Measurements from ENCODE around the gene NPAS3.

Gene NPAS3

GRCh38 chr14:33347796-33348195, 409.1 kb downstream of the NPAS3 start:
- no peak for DNase-seq

- DNase-seq, result no peak
Observed at GRCh38 chr14:33348510-33348909, 409.8 kb downstream of the NPAS3 start.

GRCh38 chr14:33349871-33350270, 411.2 kb downstream of the NPAS3 start:
- DNase-seq, result no peak

GRCh38 chr14:33350366-33350990, 411.8 kb downstream of the NPAS3 start:
- DNase-seq, result no peak

GRCh38 chr14:33352821-33353220, 414.1 kb downstream of the NPAS3 start:
- DNase-seq, result no peak

GRCh38 chr14:33356181-33356580, 417.5 kb downstream of the NPAS3 start:
- DNase-seq, result no peak

GRCh38 chr14:33357225-33358010, 418.7 kb downstream of the NPAS3 start:
- no peak for DNase-seq

- DNase-seq, result no peak
Observed at GRCh38 chr14:33359288-33359881, 420.7 kb downstream of the NPAS3 start.

- no peak for DNase-seq
Observed at GRCh38 chr14:33362934-33363333, 424.3 kb downstream of the NPAS3 start.

GRCh38 chr14:33363682-33364081, 425.0 kb downstream of the NPAS3 start:
- no peak for DNase-seq

GRCh38 chr14:33364466-33364865, 425.8 kb downstream of the NPAS3 start:
- DNase-seq, result no peak

GRCh38 chr14:33369041-33369440, 430.4 kb downstream of the NPAS3 start:
- no peak for DNase-seq

- DNase-seq, result no peak
Observed at GRCh38 chr14:33369972-33370371, 431.3 kb downstream of the NPAS3 start.

GRCh38 chr14:33370426-33370825, 431.7 kb downstream of the NPAS3 start:
- DNase-seq, result no peak

GRCh38 chr14:33375196-33375595, 436.5 kb downstream of the NPAS3 start:
- no peak for DNase-seq

GRCh38 chr14:33375786-33376185, 437.1 kb downstream of the NPAS3 start:
- no peak for DNase-seq

- no peak for DNase-seq
Observed at GRCh38 chr14:33376510-33376909, 437.8 kb downstream of the NPAS3 start.

GRCh38 chr14:33377596-33378390, 439.1 kb downstream of the NPAS3 start:
- DNase-seq, result no peak

- DNase-seq, result no peak
Observed at GRCh38 chr14:33381717-33382116, 443.0 kb downstream of the NPAS3 start.

GRCh38 chr14:33386140-33386539, 447.5 kb downstream of the NPAS3 start:
- DNase-seq, result no peak

- no peak for DNase-seq
Observed at GRCh38 chr14:33386781-33387180, 448.1 kb downstream of the NPAS3 start.

- no peak for DNase-seq
Observed at GRCh38 chr14:33390335-33390734, 451.7 kb downstream of the NPAS3 start.

GRCh38 chr14:33393231-33393894, 454.7 kb downstream of the NPAS3 start:
- no peak for DNase-seq
